GM19397 (cell line): ENCODE results near the gene GPR84.
"Not testable (repeated sequence)": the region's sequence is repeated elsewhere in the genome, so short reads cannot be mapped to it uniquely, and the experiment has no call there.

Source experiments
- ATAC-seq: cut with Tn5 transposase; IDR thresholded peaks from one replicate; pipeline ENCODE4 v1.9.1; 2021; ENCODE audit warnings: mild to moderate bottlenecking, moderate library complexity; ENCODE audit not compliant: unreplicated experiment

The GPR84 gene

DNA sequence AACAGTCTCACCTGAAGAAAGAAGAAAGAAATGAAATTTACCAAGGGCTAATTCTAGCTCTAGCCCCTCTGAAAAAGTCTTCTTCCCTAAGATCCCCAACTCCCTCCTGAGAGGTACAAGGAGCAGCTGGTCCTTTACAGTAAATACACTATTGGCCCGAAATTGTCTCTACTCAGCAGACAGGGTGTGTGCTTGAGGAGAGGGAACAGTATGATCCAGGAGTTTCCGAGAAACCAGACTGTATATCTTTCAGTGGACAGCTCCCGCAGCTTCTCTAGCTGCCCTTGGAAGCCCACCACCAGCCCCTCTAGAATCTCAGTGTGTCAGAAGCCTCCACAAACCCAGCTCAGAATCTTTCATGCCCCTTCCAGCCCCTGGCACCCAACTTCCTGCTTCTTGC is 8.1 kb downstream of the GPR84 start:
- ATAC-seq: no peak

DNA sequence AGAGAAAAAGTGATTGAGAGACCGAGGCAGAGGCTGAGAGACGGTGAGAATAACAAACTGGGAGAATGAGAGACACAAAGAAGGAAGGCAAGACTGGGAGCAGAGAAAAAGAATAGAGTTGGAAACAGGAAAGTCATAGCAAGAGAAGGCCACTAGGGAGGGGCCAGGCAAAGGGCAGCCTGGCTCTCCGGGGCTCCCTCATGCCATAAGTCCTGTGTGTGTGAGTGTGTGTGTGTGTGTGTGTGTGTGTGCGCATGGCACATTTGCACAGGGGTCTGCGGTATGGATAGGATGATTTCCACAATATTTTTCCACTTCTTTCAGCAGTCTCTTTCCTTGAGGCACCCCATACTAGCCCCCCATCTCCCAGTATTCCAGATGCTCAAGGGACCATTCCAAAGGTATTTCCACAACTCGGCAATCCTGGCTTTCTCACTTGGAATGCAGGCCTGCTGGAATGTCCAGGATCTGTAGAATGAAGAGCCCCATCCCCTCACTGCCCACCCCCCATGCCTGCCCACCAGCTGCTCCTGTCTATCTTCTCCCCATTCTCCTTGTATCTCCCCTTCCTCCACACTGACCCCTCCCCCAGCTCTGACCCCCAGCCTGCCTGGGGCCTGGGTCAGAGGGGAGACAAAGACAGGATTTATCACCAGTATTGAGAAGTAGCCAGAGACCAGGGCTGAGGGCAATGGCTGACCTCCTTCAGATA is 9.0 kb downstream of the GPR84 start:
- no peak for ATAC-seq

DNA sequence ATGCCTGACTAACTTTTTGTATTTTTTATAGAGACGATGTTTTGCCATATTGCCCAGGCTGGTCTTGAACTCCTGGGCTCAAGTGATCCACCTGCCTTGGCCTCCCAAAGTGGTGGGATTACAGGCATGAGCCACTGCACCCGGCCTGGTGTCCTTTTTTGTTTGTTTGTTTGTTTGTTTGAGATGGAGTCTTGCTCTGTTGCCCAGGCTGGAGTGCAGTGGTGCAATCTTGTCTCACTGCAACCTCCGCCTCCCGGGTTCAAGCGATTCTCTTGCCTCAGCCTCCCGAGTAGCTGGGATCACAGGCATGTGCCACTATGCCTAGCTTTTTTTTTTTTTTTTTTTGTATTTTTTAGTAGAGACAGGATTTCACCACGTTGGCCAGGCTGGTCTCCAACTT is 10.0 kb downstream of the GPR84 start:
- not testable (repeated sequence) for ATAC-seq

DNA sequence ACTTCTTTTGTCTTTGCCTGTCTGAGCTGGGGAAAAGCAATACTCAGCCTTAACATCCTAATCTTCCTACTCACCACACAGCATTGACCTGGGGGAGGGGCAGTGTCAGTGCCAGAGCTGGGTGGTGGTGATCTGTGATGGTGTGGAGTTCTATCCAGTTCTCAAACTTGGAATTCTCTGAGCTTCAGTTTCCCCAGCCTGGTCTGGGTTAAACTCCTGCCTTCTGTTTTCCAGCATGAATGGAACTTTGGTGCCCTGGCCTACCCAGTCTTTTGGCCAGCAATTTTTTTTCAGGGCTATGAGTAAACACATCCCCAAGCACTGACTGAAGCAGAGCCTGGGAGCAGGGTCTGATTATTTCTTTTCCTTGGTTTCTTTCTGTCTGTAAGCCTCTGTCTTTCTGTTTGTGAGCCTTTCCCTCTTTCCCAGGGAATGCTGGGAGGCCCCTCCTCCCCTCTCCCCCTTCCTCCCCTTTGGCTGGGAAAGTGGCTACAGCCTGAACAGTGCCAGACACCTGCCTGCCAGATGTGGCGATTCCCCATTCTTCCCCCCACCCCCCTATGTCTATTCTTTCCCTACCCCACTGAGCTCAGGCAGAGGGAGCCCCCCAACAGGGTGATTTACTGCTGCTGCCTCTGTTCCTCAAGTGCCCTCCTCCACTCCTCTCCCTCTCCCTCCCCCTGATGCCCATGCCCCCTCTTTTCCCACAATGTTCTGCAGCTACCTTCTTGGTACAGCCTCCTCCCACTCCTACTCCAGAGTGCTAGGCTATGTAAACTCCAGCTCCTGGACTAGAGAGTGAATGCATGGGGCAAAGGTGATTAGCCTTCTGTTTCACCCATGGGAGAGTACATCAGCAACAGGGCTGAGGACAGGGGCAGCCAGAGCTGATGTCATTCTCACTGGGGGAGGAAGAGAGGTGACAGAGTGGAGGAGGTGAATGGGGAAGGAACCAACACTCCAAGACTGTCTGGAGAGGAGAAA is 11.1 kb downstream of the GPR84 start:
- no peak for ATAC-seq

DNA sequence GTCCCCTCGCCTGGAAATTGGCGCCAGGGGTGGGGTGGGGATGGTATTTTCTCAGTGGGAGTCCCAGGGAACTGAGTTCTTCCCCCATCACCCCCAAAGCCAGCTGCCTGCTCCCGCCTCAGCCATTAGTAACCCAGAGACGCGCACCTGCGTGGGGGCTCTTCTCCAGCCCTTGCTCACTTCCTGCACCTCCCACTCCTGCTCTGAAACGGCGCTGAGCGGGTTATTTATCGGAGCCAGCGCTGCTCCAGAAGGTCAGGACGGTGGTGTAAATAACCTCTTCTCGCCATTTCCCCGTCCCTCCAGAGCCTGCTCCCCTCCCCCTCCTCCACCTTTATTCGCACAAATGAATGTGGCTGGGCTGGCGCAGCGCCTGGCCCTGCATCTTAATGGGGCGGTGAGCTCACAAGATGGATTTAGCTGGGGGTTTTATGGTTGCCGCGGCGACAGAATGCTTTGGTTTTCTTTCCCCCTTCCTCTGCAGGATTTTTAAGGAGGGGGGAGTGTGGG is 12.2 kb downstream of the GPR84 start:
- no peak for ATAC-seq

DNA sequence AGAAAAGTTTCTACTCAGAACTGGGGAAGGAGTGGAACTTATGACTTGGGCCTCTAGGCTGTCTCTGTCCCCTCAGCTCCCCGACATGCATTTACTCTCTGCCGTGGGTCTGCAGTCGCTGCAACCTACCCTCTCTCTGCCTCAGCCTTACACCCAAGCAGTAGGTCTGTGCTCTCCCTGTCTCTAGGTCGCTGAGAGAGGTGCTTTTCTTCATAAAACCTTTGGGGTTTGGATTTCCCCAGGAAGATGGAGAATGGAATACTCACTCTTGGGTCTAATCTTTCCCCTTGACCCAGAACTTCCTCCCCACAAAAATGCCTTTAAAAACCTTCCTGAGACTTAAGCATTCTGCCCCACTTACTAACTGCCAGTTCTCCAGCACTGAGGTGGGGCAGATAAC is 12.9 kb downstream of the GPR84 start:
- no peak for ATAC-seq

DNA sequence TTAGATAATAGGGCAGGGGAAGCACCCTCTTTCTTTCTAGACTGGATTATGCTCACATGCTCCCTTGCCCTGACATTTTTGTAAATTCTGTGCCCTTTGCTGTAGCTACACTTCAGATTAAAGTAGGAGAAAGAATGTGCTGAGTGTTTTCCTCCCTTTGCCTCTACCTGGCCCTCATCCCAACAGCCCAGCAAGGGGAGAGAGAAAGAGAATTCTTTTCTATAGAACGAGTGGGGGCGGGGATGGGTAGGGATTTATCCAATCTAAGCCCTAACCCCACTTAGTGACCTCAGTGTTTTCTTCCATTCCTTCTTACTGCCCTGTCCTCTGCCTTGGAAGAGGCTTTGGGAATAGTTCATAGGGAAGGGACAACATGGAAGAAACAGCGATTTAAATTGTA is 13.5 kb downstream of the GPR84 start:
- ATAC-seq: no peak

DNA sequence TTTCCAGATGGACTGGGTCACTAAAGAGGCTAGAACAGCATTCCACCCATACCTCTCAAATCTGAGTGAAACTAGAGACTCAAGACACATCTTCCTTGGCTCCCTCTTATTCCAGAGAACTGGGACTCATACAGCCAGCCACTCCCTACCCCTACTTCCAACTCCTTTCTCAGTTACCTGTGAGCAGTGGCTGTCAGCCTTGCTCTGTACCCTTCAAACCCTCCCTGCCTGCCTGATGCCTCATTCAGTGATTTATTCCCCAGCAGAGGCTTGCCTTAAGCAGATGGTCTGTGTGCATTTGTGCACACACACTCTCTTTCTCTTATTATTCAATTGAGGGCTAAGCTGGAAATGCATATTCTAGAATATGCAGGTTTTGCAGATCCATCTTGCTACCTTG is 14.6 kb downstream of the GPR84 start:
- no peak for ATAC-seq

DNA sequence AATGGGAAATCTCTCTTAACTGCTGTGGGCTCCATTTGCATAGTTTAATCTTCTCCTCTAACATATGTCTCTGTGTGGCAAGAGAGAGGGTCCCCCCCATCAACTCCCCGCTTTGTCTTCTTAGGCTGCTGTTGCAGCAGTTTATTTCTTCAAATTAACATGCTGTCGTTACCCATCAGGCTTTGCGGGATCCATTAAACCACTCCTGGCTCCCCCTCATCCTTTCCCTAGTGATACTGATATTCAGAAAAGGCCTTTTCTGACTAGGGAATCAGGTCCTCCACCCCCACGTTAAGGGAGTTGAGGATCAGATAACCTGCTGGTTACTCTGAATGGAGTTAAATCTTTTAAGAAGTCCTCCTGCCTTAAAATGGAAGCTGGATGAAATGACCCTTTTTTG is 15.2 kb downstream of the GPR84 start:
- no peak for ATAC-seq

DNA sequence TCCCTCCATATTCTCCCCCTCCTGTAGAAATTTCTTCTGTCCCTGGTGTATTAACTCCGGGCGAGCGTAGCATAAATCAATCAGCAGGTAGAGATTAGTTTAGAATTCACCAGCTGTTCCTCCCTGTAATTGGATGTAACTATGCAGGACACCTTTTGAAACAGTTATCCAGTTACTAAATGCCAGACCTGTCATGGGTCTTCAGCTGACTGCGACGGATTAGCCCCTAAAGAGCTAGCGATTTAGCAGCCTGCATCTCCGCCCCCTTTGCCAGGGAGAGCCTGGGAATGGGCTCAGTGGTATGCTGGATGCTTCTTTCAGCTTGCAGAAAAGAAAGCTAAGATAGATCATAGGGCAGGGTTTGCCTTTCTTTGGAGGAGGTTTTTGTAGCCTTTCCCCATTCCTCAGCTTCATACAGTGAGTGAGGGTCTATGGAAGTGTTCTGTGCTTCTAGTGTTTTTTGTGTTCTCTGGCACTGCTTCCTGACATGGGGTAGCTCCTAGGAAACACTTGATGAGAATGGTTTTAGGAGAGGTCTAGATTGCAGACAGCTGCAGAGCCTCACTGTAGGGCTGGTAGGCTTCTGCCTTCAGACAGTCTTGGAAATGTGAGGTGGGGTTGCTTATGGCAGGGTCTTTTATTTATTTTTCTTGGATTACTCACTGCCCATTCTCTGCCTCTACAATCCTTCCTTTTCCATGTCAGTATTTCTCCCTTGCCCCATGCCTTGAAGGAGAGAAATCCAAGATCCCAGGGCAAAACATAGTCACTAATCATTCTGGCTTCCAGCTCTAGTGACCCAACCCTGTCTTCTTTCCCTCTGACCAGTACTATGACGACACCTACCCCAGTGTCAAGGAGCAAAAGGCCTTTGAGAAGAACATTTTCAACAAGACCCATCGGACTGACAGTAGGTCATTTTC is 22.6 kb downstream of the GPR84 start:
- no peak for ATAC-seq

DNA sequence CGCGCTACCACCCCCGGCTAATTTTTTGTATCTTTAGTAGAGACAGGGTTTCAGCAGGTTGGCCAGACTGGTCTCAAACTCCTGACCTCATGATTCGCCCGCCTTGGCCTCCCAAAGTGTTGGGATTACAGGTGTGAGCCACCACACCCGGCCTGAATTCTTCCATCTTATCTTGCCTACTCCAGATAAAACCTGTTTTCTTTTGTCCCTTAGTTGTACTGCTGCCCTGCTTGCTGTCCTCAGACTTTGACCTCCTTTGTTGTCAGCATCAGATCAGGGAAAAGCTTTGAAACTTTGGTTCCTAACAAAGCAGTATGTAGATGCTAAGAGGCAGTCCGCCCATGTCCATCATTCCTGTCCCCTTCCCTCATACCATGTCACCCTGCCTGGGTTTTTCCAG is 23.4 kb downstream of the GPR84 start:
- ATAC-seq: no peak

DNA sequence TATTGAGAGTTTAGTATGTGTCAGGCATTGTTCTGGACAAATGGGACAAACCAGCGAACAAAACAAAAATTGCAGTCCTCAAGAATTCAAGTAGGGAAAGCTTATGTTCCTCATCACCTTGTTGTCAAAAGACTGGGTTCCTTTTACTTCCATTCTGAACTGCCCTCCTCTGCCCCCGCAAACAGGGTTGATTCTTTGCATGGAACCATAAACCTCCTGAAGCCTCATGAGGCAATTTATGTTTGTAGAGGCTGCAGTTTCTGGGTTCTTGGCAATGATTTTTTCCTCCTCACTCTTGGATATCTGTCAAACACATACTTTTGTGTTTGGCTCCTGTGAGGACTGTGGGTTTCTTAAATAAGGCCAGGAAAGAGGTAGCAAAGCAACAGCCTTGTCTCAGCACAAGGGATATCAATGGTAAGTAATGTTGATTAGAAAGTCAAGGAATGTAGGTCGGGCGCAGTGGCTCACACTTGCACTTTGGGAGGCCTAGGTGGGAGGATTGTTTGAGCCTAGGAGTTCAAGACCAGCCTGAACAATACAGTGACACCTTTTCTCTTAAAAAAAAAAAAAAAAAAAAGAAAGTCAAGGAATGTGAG is 25.5 kb downstream of the GPR84 start:
- ATAC-seq: no peak

DNA sequence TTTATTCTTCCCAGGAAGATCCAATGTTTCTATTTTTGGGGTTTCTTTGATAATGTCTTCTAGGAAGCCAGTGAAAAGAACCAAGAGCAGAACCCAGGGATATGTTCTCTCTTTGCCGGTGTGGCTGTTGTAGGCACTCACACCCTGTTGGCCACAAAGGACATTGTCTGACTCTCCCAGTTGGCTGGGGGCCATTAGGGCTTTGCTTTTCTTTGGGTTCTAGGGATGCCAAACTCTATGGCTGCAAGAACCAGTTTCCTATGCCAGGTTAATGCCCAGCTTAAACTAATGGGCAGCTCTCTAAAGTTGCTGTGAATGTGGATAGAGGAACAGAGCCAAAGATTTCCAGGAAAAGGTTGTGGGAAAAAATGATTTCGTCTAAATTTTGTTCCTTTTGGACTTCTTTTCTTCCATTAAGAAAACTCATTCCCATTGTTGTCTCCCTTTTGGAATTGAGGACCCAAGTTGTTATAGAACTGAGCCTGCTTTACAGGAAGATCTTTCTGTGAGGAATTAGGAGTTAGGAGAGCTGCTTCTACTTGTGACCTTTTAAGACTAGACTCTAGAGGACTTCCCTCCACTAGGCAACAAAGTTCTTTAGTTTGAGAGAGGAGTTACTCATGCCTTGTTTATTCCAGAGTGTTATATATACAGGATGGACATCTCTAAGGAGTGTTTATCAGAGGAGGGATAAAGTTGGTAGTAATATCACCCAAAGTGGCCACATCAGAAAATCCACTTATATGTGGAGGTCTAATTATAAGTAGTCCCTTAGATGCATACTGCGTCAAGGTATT is 26.2 kb downstream of the GPR84 start:
- ATAC-seq: no peak

DNA sequence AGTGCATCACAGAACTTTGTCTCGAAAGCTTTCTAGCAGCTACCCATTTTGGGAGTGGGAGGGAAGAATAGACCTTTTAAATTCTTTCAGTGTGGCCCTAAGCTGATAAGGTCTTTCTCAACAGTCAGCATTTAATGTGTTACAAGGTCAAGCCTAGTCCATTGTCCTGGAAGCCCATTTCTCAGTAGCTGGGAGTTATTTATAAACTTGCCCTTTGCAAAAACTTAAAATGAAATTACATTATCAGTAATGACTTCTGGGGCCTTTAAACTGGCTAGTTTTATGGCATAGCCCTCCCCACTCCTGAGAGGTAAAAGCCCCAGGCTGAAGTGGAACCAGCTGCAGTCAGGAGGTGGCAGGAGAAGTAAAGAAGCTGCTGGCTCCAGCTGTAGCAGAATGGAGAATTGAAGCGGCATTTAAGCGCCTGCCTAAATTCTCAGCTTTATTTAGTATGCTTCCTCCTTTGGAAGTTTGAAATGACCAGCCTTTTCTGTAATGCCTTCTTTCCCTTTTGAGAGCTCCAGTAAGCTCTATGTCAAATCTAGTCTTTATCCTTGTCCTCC is 26.9 kb downstream of the GPR84 start:
- ATAC-seq: no peak

DNA sequence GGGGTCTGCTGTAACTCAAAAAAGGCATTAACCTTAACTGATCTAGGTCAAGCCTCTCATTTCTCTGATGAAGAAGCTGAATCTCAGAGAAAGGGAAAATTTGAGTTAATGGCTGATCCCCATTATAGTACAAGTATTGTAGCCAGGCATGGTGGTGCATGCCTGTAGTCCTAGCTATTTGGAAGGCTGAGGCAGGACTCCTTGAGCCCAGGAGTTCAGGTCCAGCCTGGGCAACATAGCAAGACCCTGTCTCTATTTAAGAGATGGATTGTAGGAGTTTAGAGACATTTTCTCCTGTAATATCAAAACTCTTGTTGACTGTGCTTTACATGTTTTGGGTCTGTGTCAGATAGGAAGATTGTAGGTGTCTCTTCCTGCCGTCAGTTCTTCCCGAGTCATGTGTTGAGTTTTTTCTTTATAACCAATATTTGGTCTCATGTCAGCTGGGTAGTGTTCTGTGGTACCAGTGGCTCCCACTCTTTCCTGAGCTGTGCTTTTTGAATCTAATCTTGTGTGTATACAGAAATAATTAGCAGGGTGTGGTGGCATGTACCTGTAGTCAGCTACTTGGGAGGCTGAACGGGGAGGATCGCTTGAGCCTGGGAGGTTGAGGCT is 30.8 kb downstream of the GPR84 start:
- ATAC-seq: no peak

DNA sequence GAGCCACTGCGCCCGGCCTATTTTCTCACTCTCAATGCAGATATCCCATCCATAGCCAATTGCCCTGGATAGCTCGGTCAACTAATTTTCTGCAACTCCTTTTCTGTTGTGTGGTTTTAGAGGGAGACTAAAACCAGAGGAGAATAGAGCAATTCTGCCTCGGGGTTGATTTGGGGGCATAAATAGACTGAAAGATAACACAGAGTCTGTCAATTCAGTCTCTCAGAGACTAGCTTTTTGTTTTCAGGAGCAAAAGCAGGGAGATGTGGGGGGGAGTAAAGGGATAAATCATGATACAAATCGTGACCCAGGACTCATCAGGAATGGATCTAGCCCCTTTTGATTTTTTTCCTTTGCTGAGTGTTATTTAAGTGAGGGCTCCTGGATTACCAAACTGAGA is 32.8 kb downstream of the GPR84 start:
- ATAC-seq: no peak

DNA sequence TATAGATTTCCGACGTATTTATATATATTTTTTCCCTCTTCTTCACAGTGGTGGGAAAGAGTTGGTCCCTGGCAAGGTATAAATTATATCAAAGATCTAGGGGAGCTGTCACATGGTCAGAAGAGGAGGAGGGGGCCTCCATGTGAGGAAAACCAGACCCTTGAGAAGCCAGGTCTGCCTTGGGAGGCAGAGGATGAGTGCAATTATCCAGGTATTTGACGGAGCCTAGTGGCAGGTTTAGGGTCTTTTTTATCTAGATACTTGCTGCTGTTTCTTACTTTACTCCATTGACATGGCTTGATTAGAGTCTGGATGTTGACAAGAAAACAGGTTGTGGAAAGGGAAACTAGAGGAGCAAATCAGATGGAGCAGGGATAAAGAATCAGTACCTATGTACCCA is 33.8 kb downstream of the GPR84 start:
- no peak for ATAC-seq

DNA sequence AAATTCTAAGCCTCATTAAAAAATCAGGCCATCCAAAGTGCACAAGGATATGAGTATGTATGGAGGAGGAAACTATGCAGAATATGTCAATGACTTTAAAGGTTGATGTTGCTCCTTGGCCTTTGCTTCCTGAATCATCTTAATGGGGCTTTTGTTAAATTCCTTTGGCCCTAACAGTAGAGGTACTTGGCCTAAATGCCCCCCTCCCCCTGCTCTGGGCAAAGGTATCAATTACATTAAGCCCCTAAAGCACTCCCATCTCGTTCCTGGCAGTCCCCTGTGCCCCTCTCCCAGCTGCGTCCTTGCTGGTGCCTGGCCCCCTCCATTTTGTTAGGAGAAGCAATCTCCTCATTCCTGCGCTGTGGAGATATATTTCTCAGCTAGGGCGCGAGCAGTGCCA is 34.5 kb downstream of the GPR84 start:
- no peak for ATAC-seq
